IMR-90 (cell line): ENCODE measurements around the gene CSNK1D. TPM values are rescaled to one million over a fixed set of nuclear protein-coding genes. Genes with fewer than 3 reads are reported as not detected.

Experiments used
- ATAC-seq: fragments of 200-7000 bp; cut with Tn5 transposase; 2 replicates; pipeline ENCODE4 v1.9.1; 2020; ENCODE audit warnings: low read depth, mild to moderate bottlenecking, moderate library complexity
- BruUV-seq: library from RNA; stranded (reverse); fragments of 400-500 nt; replicated peaks from 2 replicates; lab custom pipeline; 2021; lab: Mats Ljungman, UMichigan
- CTCF ChIA-PET: fragments of 300-600 bp; formaldehyde crosslinking; extraction: SDS; loops from one replicate; lab custom pipeline; 2021; ENCODE audit warnings: antibody characterized with exemption; lab: Yijun Ruan, JAX
- POLR2A ChIA-PET: fragments of 300-600 bp; sonication (Branson Sonifier 250); formaldehyde crosslinking; loops from one replicate; lab custom pipeline; 2022; ENCODE audit warnings: antibody characterized with exemption; ENCODE audit not compliant: unreplicated experiment; lab: Charles Lee
- DNase-seq: peaks from one replicate; pipeline ENCODE4 v3.0.0; 2013
- H2AFZ ChIP-seq: replicated peaks from 2 replicates; pipeline ENCODE3; 2013; ENCODE audit warnings: low read length, mild to moderate bottlenecking; ENCODE audit not compliant: poor library complexity
- H2AK5ac ChIP-seq: 2 replicates; pipeline ENCODE4 v1.6.1; 2013; ENCODE audit warnings: low read depth, low read length, inconsistent platforms
- H2AK9ac ChIP-seq: replicated peaks from 2 replicates; pipeline ENCODE3; 2013; ENCODE audit warnings: mild to moderate bottlenecking, low read depth, low read length, moderate library complexity; ENCODE audit not compliant: poor library complexity
- H2BK120ac ChIP-seq: 2 replicates; pipeline ENCODE4 v1.6.1; 2013; ENCODE audit warnings: low read depth, low read length, inconsistent platforms
- H2BK15ac ChIP-seq: 3 replicates; pipeline ENCODE4 v1.6.1; 2013; ENCODE audit warnings: low read depth, low read length, inconsistent platforms
- H2BK20ac ChIP-seq: 2 replicates; pipeline ENCODE4 v1.6.1; 2013; ENCODE audit warnings: low read depth, mild to moderate bottlenecking, inconsistent platforms, low read length, moderate library complexity
- H2BK5ac ChIP-seq: 2 replicates; pipeline ENCODE4 v1.6.1; 2013; ENCODE audit warnings: mild to moderate bottlenecking, low read depth, low read length, inconsistent platforms; ENCODE audit not compliant: poor library complexity, severe bottlenecking
- H3K14ac ChIP-seq: replicated peaks from 2 replicates; pipeline ENCODE4 v1.6.1; 2013; ENCODE audit warnings: low read depth, low read length, inconsistent platforms
- H3K18ac ChIP-seq: 2 replicates; pipeline ENCODE4 v1.6.1; 2013; ENCODE audit warnings: low read depth, low read length, control low read depth
- H3K23ac ChIP-seq: 2 replicates; pipeline ENCODE4 v1.6.1; 2013; ENCODE audit warnings: low read depth, low read length, inconsistent platforms
- H3K27ac ChIP-seq: 2 replicates; pipeline ENCODE4 v1.5.1; 2013; ENCODE audit warnings: mild to moderate bottlenecking, control low read depth, low read length; ENCODE audit not compliant: insufficient read depth
- H3K27me3 ChIP-seq: 2 replicates; pipeline ENCODE4 v1.6.1; 2013; ENCODE audit warnings: low read length; ENCODE audit not compliant: control insufficient read depth, insufficient read depth
- H3K36me3 ChIP-seq: 2 replicates; pipeline ENCODE4 v1.6.1; 2013; ENCODE audit warnings: low read length, mixed read lengths; ENCODE audit not compliant: control insufficient read depth, insufficient read depth
- H3K4ac ChIP-seq: 2 replicates; pipeline ENCODE4 v1.6.1; 2013; ENCODE audit warnings: low read depth, low read length, inconsistent platforms
- H3K4me1 ChIP-seq: 2 replicates; pipeline ENCODE4 v1.6.1; 2013; ENCODE audit warnings: low read length, mixed read lengths; ENCODE audit not compliant: control insufficient read depth, insufficient read depth
- H3K4me2 ChIP-seq: 2 replicates; pipeline ENCODE4 v1.6.1; 2013; ENCODE audit warnings: low read depth, mild to moderate bottlenecking, control low read depth, low read length, moderate library complexity
- H3K4me3 ChIP-seq: 2 replicates; pipeline ENCODE4 v1.5.1; 2013; ENCODE audit warnings: low read depth, mild to moderate bottlenecking, control low read depth, low read length, moderate library complexity; ENCODE audit not compliant: insufficient read depth
- H3K56ac ChIP-seq: 2 replicates; pipeline ENCODE4 v1.6.1; 2013; ENCODE audit warnings: low read length, inconsistent platforms; ENCODE audit not compliant: insufficient read depth; ENCODE audit errors: extremely low read depth
- H3K79me1 ChIP-seq, 2 experiments: 2 replicates each; pipeline ENCODE4 v1.6.1; 2013; ENCODE audit warnings: low read length in 2 of 2, inconsistent platforms in 1 of 2, low read depth in 1 of 2
- H3K9ac ChIP-seq: 2 replicates; pipeline ENCODE4 v1.6.1; 2013; ENCODE audit warnings: low read depth, low read length, control low read depth
- H3K9me1 ChIP-seq: 2 replicates; pipeline ENCODE4 v1.6.1; 2013; ENCODE audit warnings: low read length, inconsistent platforms; ENCODE audit not compliant: insufficient read depth
- H3K9me3 ChIP-seq: 2 replicates; pipeline ENCODE4 v1.6.1; 2013; ENCODE audit warnings: low read length; ENCODE audit not compliant: control insufficient read depth, insufficient read depth
- H4K20me1 ChIP-seq: 2 replicates; pipeline ENCODE4 v1.6.1; 2013; ENCODE audit warnings: low read length, inconsistent platforms; ENCODE audit not compliant: insufficient read depth
- H4K5ac ChIP-seq: 2 replicates; pipeline ENCODE4 v1.6.1; 2013; ENCODE audit warnings: mild to moderate bottlenecking, low read depth, low read length, control low read depth
- H4K8ac ChIP-seq, 2 experiments: 2 replicates each; pipeline ENCODE4 v1.6.1; 2013; ENCODE audit warnings: low read depth in 2 of 2, low read length in 2 of 2, control low read depth in 1 of 2, inconsistent platforms in 1 of 2
- H4K91ac ChIP-seq: 2 replicates; pipeline ENCODE4 v1.6.1; 2013; ENCODE audit warnings: low read depth, low read length, inconsistent platforms; ENCODE audit not compliant: insufficient read depth
- BHLHE40 ChIP-seq: fragments of 150-350 bp; IDR thresholded peaks from 2 replicates; pipeline ENCODE4 v1.6.1; 2016; ENCODE audit warnings: mild to moderate bottlenecking, low read depth, low read length
- CEBPB ChIP-seq: IDR thresholded peaks from 2 replicates; pipeline ENCODE4 v1.6.1; 2012; ENCODE audit warnings: low read depth, low read length, improper control_type of control experiment
- CHD1 ChIP-seq: IDR thresholded peaks from 2 replicates; pipeline ENCODE4 v1.6.1; 2012; ENCODE audit warnings: low read depth, low read length, improper control_type of control experiment
- FOS ChIP-seq: fragments of 150-350 bp; IDR thresholded peaks from 2 replicates; pipeline ENCODE4 v1.6.1; 2016; ENCODE audit warnings: low read depth, low read length
- MAFK ChIP-seq: IDR thresholded peaks from 2 replicates; pipeline ENCODE4 v1.6.1; 2012; ENCODE audit warnings: low read depth, low read length, improper control_type of control experiment
- MAZ ChIP-seq: IDR thresholded peaks from 2 replicates; pipeline ENCODE4 v1.6.1; 2012; ENCODE audit warnings: low read depth, mild to moderate bottlenecking, low read length, improper control_type of control experiment, moderate library complexity, borderline replicate concordance
- MXI1 ChIP-seq: IDR thresholded peaks from 2 replicates; pipeline ENCODE4 v1.6.1; 2012; ENCODE audit warnings: low read depth, mild to moderate bottlenecking, low read length, moderate library complexity, borderline replicate concordance
- NFE2L2 ChIP-seq: fragments of 150-350 bp; IDR thresholded peaks from 2 replicates; pipeline ENCODE4 v1.6.1; 2016; ENCODE audit warnings: low read depth, mild to moderate bottlenecking, low read length
- POLR2A ChIP-seq: IDR thresholded peaks from 2 replicates; pipeline ENCODE4 v1.6.1; 2012; ENCODE audit warnings: mild to moderate bottlenecking, low read depth, low read length
- RAD21 ChIP-seq: IDR thresholded peaks from 2 replicates; pipeline ENCODE4 v1.6.1; 2012; ENCODE audit warnings: low read length, improper control_type of control experiment
- RCOR1 ChIP-seq: IDR thresholded peaks from 2 replicates; pipeline ENCODE4 v1.6.1; 2012; ENCODE audit warnings: mild to moderate bottlenecking, low read length, improper control_type of control experiment; ENCODE audit not compliant: insufficient replicate concordance
- RFX5 ChIP-seq: IDR thresholded peaks from 2 replicates; pipeline ENCODE4 v1.8.0; 2012; ENCODE audit warnings: low read depth, mild to moderate bottlenecking, low read length, moderate library complexity
- SMC3 ChIP-seq: fragments of 150-350 bp; IDR thresholded peaks from 2 replicates; pipeline ENCODE4 v1.6.1; 2016; ENCODE audit warnings: low read depth, mild to moderate bottlenecking, antibody characterized with exemption, low read length, moderate library complexity
- WGBS, 2 experiments: methylation state at CpG; one replicate each; pipeline versions ENCODE4 v1.1.5 to v1.1.7; 2013; ENCODE audit warnings: missing lambda C conversion rate in 2 of 2; ENCODE audit not compliant: insufficient read length in 1 of 2; ENCODE audit errors: extremely low coverage in 2 of 2; 5-methylcytosine and 5-hydroxymethylcytosine counted together
- dilution Hi-C: fragments of 300-500 bp; cut with HindIII; formaldehyde crosslinking; loops from one replicate; pipeline ENCODE4 v1.14.3; 2018; ENCODE audit warnings: low sequenced_read_pairs; ENCODE audit not compliant: unreplicated experiment
- in situ Hi-C: fragments of 300-500 bp; cut with MboI; formaldehyde crosslinking; loops from 3 replicates; pipeline ENCODE4 v1.14.3; 2019; ENCODE audit warnings: low sequenced_read_pairs, inconsistent platforms, mixed read lengths
- intact Hi-C: fragments of 100-400 bp; cut with micrococcal nuclease; formaldehyde crosslinking; loops from 2 replicates; pipeline ENCODE4 v1.10.0; 2022
- polyA plus RNA-seq, 3 experiments: library from polyadenylated mRNA; depleted of rRNA; stranded (reverse); fragments of >200 nt; gene quantifications; 2 replicates each; pipeline ENCODE4 v1.2.3, GENCODE V29; 2012; ENCODE audit warnings: low replicate concordance in 1 of 3
- total RNA-seq: library from RNA; depleted of rRNA; stranded (reverse); fragments of >200 nt; gene quantifications from 2 replicates; pipeline ENCODE4 v1.2.3, GENCODE V29; 2012
- TF ChIP-seq, protein P1 (sequence below): fragments of 150-350 bp; IDR thresholded peaks from 2 replicates; pipeline ENCODE4 v1.6.1; 2016; ENCODE audit warnings: low read depth, mild to moderate bottlenecking, low read length, moderate library complexity, borderline replicate concordance
- TF ChIP-seq, protein P2 (sequence below): fragments of 150-350 bp; IDR thresholded peaks from 2 replicates; pipeline ENCODE4 v1.6.1; 2017; ENCODE audit warnings: mild to moderate bottlenecking, antibody characterized with exemption, low read length, low read depth
- TF ChIP-seq, protein P3 (sequence below): conservative IDR thresholded peaks from 2 replicates; pipeline ENCODE4 v1.5.1; 2012; ENCODE audit warnings: mild to moderate bottlenecking, low read depth, low read length, improper control_type of control experiment

CSNK1D gene
- total and polyA plus RNA-seq, 2 of the 4 experiments (the other 2 are of a cell fraction) = 47.1 to 186 TPM

DNA sequence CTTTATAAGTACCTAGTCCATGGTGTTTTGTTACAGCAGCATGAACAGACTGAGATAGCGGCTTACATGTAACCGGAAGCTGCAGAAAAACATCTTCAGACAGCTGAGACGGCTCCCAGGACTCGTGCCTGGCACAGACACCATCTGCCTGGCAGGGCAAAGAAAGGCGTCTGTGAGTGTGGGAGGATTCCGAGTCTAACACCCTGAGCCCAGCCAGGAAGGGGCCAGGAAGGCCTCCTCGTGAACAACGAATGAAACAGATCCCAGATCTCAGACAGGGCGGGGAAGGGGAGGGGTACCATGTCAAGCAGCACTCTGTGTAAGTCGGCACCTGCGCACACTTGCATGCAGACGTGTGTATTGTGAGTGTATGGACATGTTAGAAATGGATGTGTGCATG is 4.4 kb upstream of the CSNK1D start:
- Histone ChIP-seq H3K56ac (no peak overlapping the region), H3K27ac (no peak overlapping the region), H2BK15ac (no peak overlapping the region), H3K18ac (no peak overlapping the region), H3K9ac (no peak overlapping the region), H3K9me3 (no peaks in the 10 kb centered on the region), H3K27me3 (no peaks in the 10 kb centered on the region), H2AK9ac (no peak overlapping the region), H4K91ac (no peak overlapping the region), H2AK5ac (no peak overlapping the region), H2BK5ac (no peak overlapping the region), H3K36me3 (no peaks in the 10 kb centered on the region; the same call in 1 of the 2 replicates), H3K14ac (no peak overlapping the region), H4K20me1 (no peaks in the 10 kb centered on the region), H3K9me1 (peaks cover 15% of the 10 kb centered on the region), H3K4me3 (no peak overlapping the region), H3K4me2 (no peak overlapping the region), H3K23ac (no peak overlapping the region), H2BK120ac (no peak overlapping the region), H2BK20ac (no peak overlapping the region), H3K79me1 (peaks cover 2 to 12% of the 10 kb centered on the region in 2 experiments; a peak in 2 of 4 replicates), H4K8ac (no peak overlapping the region), H2AFZ (no peak overlapping the region), H3K4me1 (peaks cover 17% of the 10 kb centered on the region), H4K5ac (no peak overlapping the region), H3K4ac (no peak overlapping the region)
- TF ChIP-seq, protein P1, sequence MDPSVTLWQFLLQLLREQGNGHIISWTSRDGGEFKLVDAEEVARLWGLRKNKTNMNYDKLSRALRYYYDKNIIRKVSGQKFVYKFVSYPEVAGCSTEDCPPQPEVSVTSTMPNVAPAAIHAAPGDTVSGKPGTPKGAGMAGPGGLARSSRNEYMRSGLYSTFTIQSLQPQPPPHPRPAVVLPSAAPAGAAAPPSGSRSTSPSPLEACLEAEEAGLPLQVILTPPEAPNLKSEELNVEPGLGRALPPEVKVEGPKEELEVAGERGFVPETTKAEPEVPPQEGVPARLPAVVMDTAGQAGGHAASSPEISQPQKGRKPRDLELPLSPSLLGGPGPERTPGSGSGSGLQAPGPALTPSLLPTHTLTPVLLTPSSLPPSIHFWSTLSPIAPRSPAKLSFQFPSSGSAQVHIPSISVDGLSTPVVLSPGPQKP = no peak
- no peak for TF ChIP-seq BHLHE40
- no peak for TF ChIP-seq CEBPB
- TF ChIP-seq SMC3 = no peak
- TF ChIP-seq FOS = no peak
- TF ChIP-seq, protein P2, sequence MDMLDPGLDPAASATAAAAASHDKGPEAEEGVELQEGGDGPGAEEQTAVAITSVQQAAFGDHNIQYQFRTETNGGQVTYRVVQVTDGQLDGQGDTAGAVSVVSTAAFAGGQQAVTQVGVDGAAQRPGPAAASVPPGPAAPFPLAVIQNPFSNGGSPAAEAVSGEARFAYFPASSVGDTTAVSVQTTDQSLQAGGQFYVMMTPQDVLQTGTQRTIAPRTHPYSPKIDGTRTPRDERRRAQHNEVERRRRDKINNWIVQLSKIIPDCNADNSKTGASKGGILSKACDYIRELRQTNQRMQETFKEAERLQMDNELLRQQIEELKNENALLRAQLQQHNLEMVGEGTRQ = no peak
- TF ChIP-seq, protein P3, sequence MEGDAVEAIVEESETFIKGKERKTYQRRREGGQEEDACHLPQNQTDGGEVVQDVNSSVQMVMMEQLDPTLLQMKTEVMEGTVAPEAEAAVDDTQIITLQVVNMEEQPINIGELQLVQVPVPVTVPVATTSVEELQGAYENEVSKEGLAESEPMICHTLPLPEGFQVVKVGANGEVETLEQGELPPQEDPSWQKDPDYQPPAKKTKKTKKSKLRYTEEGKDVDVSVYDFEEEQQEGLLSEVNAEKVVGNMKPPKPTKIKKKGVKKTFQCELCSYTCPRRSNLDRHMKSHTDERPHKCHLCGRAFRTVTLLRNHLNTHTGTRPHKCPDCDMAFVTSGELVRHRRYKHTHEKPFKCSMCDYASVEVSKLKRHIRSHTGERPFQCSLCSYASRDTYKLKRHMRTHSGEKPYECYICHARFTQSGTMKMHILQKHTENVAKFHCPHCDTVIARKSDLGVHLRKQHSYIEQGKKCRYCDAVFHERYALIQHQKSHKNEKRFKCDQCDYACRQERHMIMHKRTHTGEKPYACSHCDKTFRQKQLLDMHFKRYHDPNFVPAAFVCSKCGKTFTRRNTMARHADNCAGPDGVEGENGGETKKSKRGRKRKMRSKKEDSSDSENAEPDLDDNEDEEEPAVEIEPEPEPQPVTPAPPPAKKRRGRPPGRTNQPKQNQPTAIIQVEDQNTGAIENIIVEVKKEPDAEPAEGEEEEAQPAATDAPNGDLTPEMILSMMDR = no peak
- TF ChIP-seq MAZ = no peak
- TF ChIP-seq CHD1 = no peak
- TF ChIP-seq NFE2L2 = no peak
- TF ChIP-seq MAFK = no peak
- TF ChIP-seq RCOR1 = no peak
- no peak for TF ChIP-seq POLR2A
- TF ChIP-seq RAD21 = no peak
- no peak for TF ChIP-seq MXI1
- no peak for TF ChIP-seq RFX5
- WGBS, 2 experiments = 70% methylated on average over 6 of the region's 12 CpGs; no CpG with 5 or more reads in 1 of the 2 experiments
- POLR2A ChIA-PET = no interaction called here
- ATAC-seq = no peak
- CTCF ChIA-PET = no interaction called here
- no TSS peak for BruUV-seq
- intact Hi-C loops = no loop called here
- dilution Hi-C loops = no loop called here
- in situ Hi-C loops = no loop called here
- DNase-seq = no peak
